Adrenal gland (tissue), 12 donors: ENCODE data around the gene DST. TPM values are rescaled to one million over a fixed set of nuclear protein-coding genes. Genes with fewer than 3 reads are reported as not detected.

ENCODE experiments used
- DNase-seq, 7 donors: peaks; one replicate each; pipeline ENCODE4 v3.0.0-alpha.2; 2019 to 2020
- H3K27ac ChIP-seq, 5 donors: fragments of 200-600 bp; sonication (generic) in 4 of 5; 1 replicate in 3 of 5; 2 replicates in 2 of 5; pipeline versions ENCODE4 v1.5.1 to v1.8.0; 2016 to 2020; ENCODE audit warnings: mild to moderate bottlenecking in 1 of 5
- H3K27me3 ChIP-seq: fragments of 200-600 bp; 2 replicates; pipeline ENCODE4 v1.8.0; 2021
- H3K36me3 ChIP-seq, 2 donors: fragments of 200-600 bp; replicated peaks in 1 of 2; 1 replicate in 1 of 2; 2 replicates in 1 of 2; pipeline versions ENCODE4 v1.5.1 to v1.8.0; 2018 to 2022
- H3K4me1 ChIP-seq, 2 donors: fragments of 200-600 bp; replicated peaks in 1 of 2; 1 replicate in 1 of 2; 2 replicates in 1 of 2; pipeline versions ENCODE4 v1.5.1 to v1.8.0; 2018 to 2021
- H3K4me3 ChIP-seq, 4 donors: fragments of 200-600 bp; sonication (generic) in 3 of 4; one replicate each; pipeline ENCODE4 v1.5.1; 2016 to 2018
- H3K9me3 ChIP-seq, 3 donors: fragments of 200-600 bp; sonication (generic) in 1 of 3; replicated peaks in 1 of 3; 1 replicate in 2 of 3; 2 replicates in 1 of 3; pipeline versions ENCODE4 v1.5.1 to v1.8.0; 2016 to 2021
- POLR2A ChIP-seq, 2 donors: fragments of 450-650 bp; IDR thresholded peaks; one replicate each; pipeline ENCODE4 v1.6.1; 2017; ENCODE audit warnings: antibody characterized with exemption in 2 of 2, mild to moderate bottlenecking in 2 of 2, moderate library complexity in 1 of 2
- WGBS, 4 donors: extraction: QIAGEN DNeasy Blood & Tissue Kit in 2 of 4; methylation state at CpG; one replicate each; pipeline versions ENCODE4 v1.1.5 to v1.1.7; 2013 to 2017; 5-methylcytosine and 5-hydroxymethylcytosine counted together
- intact Hi-C, 2 donors: fragments of 100-400 bp; cut with DNase I; formaldehyde crosslinking; loops; one replicate each; pipeline versions ENCODE4 v1.14.1 to v1.15.0; 2022 to 2023
- polyA plus RNA-seq, 3 donors: library from polyadenylated mRNA; stranded (reverse); fragments of 200-250 nt in 2 of 3; fragments of 350-450 nt in 1 of 3; fragmentation: Illumina TruSeq in 1 of 3; extraction: RNeasy Lipid Tissue Mini Kit (QIAGEN cat#74804) in 1 of 3; gene quantifications; one replicate each; pipeline ENCODE4 v1.2.3, GENCODE V29; 2013 to 2014
- total RNA-seq, 9 donors: library from RNA; depleted of rRNA in 4 of 9; stranded (reverse); fragments of >200 nt in 4 of 9; fragments of 120-200 nt in 1 of 9; fragmentation: NEBNext Ultra II Directional in 1 of 9; extraction: Animal tissue kit (Norgen Biotek cat#: 25700) in 1 of 9; gene quantifications; one replicate each; pipeline versions ENCODE4 v1.1.0 to v1.2.4, GENCODE V29; 2013 to 2023
- TF ChIP-seq, protein P1 (sequence below), 6 experiments: fragments of 450-650 bp in 4 of 6; fragments of 200-600 bp in 2 of 6; sonication (generic) in 1 of 6; IDR thresholded peaks; 1 replicate in 5 of 6; 2 replicates in 1 of 6; pipeline versions ENCODE4 v1.5.1 to v1.8.0; 2016 to 2021; ENCODE audit warnings: antibody characterized with exemption in 6 of 6, mild to moderate bottlenecking in 2 of 6, moderate library complexity in 1 of 6
- donor health status: healthy with polysubstance abuse.
- donor health status: Bipolar disorder and iron deficiency.
- donor health status: DM: yes; HTN: yes; CAD: no.
- donor health status: DM: no; HTN: no; CAD: no.
- donor health status: DM: no; HTN: no; CAD: no.
- donor health status: DM: yes; HTN: yes; CAD: no.

DST gene
- total and polyA plus RNA-seq, 12 donors: 105 to 418 (median 265) TPM

DNA sequence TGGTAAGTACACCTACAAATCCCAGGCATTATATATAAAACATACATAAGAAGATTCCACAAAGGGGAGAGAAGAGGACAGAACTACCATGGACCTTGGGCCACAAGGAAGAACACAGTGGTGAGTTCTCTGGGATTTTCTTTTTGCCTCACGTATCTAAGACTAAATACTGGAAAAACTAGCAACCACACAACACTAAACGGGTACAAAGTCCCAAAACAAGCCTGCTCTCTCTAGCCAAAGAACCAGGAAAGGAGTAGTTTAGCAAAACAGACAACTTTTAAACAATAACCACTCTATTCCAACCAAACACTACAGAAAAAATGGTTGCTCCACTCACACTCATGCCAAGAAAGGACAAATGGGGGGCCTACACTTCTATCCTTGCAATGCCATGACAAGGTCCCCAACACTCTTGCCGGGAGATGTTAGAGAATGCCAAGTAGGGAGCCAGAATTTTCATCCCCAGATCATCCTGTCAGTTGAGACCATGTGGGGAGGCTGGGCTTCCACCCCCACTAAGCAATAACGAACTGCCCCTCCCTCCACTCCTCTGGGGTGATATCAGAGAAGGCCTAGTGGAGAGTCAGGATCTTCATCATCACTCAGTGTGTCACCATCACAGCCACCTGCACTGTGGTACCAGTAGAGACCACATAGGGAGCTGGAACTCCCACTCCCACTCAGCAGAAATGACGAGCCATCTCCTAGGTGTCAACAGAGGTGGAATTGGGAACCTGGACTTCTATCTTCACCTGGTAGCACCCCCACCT lies 123.5 kb downstream of the DST start:
- no peaks in the 10 kb centered on the region for H3K27me3 ChIP-seq
- no peak overlapping the region for H3K4me3 ChIP-seq
- H3K36me3 ChIP-seq: peaks cover 0 to 21% of the 10 kb centered on the region in 2 donors
- H3K9me3 ChIP-seq: no peaks in the 10 kb centered on the region
- peaks cover 0 to 41% of the 10 kb centered on the region in 2 donors for H3K4me1 ChIP-seq
- intact Hi-C loops: no loop called here
- no peak for TF ChIP-seq POLR2A (IDR thresholded peaks at IDR 0.05)
- TF ChIP-seq, protein P1, sequence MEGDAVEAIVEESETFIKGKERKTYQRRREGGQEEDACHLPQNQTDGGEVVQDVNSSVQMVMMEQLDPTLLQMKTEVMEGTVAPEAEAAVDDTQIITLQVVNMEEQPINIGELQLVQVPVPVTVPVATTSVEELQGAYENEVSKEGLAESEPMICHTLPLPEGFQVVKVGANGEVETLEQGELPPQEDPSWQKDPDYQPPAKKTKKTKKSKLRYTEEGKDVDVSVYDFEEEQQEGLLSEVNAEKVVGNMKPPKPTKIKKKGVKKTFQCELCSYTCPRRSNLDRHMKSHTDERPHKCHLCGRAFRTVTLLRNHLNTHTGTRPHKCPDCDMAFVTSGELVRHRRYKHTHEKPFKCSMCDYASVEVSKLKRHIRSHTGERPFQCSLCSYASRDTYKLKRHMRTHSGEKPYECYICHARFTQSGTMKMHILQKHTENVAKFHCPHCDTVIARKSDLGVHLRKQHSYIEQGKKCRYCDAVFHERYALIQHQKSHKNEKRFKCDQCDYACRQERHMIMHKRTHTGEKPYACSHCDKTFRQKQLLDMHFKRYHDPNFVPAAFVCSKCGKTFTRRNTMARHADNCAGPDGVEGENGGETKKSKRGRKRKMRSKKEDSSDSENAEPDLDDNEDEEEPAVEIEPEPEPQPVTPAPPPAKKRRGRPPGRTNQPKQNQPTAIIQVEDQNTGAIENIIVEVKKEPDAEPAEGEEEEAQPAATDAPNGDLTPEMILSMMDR (IDR thresholded peaks at IDR 0.05): no peak
- WGBS, 4 donors: 74 to 94% (median 80%) methylated on average over 4 to 5 of the region's 5 CpGs
- H3K27ac ChIP-seq: no peak overlapping the region
- no peak for DNase-seq

- H3K36me3 ChIP-seq: peaks cover 0 to 19% of the 10 kb centered on the region in 2 donors
- peaks cover 0 to 36% of the 10 kb centered on the region in 2 donors for H3K4me1 ChIP-seq
- TF ChIP-seq POLR2A (IDR thresholded peaks at IDR 0.05): no peak
- TF ChIP-seq, protein P1 (IDR thresholded peaks at IDR 0.05): no peak
- intact Hi-C loops: no loop called here
- peak overlapping the region in 4 of 5 donors; percentile 1 to 69 (median 48) for H3K27ac ChIP-seq
- 31 to 41% (median 36%) methylated on average over 5 of the region's 5 CpGs for WGBS, 4 donors
- H3K4me3 ChIP-seq: no peak overlapping the region
- H3K9me3 ChIP-seq: no peaks in the 10 kb centered on the region
- H3K27me3 ChIP-seq: no peaks in the 10 kb centered on the region
- DNase-seq: peak in 2 of 7 donors; percentile 24 to 25
Observed at GRCh38 chr6:56517155-56517745, 125.4 kb downstream of the DST start.

GRCh38 chr6:56516003-56516402 lies 126.7 kb downstream of the DST start:
- Histone ChIP-seq H3K9me3 (no peaks in the 10 kb centered on the region), H3K4me1 (peaks cover 0 to 28% of the 10 kb centered on the region in 2 donors), H3K27me3 (no peaks in the 10 kb centered on the region), H3K4me3 (no peak overlapping the region), H3K27ac (peak overlapping the region in 1 of 5 donors; percentile 6), H3K36me3 (peaks cover 0 to 15% of the 10 kb centered on the region in 2 donors)
- no peak for DNase-seq
- TF ChIP-seq, protein P1 (IDR thresholded peaks at IDR 0.05): no peak
- no peak for TF ChIP-seq POLR2A (IDR thresholded peaks at IDR 0.05)
- 63 to 77% (median 76%) methylated on average over 1 of the region's 1 CpG for WGBS, 4 donors
- intact Hi-C loops: no loop called here

GRCh38 chr6:56515081-56515905 lies 127.4 kb downstream of the DST start:
- Histone ChIP-seq H3K9me3 (no peaks in the 10 kb centered on the region), H3K4me3 (no peak overlapping the region), H3K4me1 (peaks cover 0 to 28% of the 10 kb centered on the region in 2 donors), H3K27ac (peak overlapping the region in 2 of 5 donors; percentile 6 to 13), H3K36me3 (peaks cover 0 to 15% of the 10 kb centered on the region in 2 donors), H3K27me3 (no peaks in the 10 kb centered on the region)
- intact Hi-C loops: no loop called here
- DNase-seq: no peak
- no peak for TF ChIP-seq POLR2A (IDR thresholded peaks at IDR 0.05)
- TF ChIP-seq, protein P1 (IDR thresholded peaks at IDR 0.05): no peak
- 58 to 69% (median 63%) methylated on average over 7 of the region's 7 CpGs for WGBS, 4 donors
